ENCODE results near the gene SKIL.

SKIL gene

GRCh38 chr3:170405101-170405500 lies 47.6 kb downstream of the SKIL start:
- no peak for DNase-seq

- peak; percentile 75 for DNase-seq
Measured at GRCh38 chr3:170410428-170411029, 53.0 kb downstream of the SKIL start.

GRCh38 chr3:170413291-170413690 lies 55.8 kb downstream of the SKIL start:
- DNase-seq, result no peak

- DNase-seq, result peak; percentile 90
Measured at GRCh38 chr3:170414202-170414663, 56.7 kb downstream of the SKIL start.

- no peak for DNase-seq
Measured at GRCh38 chr3:170417090-170417489, 59.6 kb downstream of the SKIL start.

GRCh38 chr3:170418422-170419398 lies 61.2 kb downstream of the SKIL start, which contains the start of gene CLDN11:
CLDN11 (plus strand) TSS chr3:170418868; CDS start chr3:170419067, 199 bp downstream.
- DNase-seq, result peak; percentile 18

- DNase-seq, result peak; percentile 22
Measured at GRCh38 chr3:170419557-170420087, 62.1 kb downstream of the SKIL start.

- DNase-seq, result no peak
Measured at GRCh38 chr3:170420307-170420821, 62.8 kb downstream of the SKIL start.

GRCh38 chr3:170421111-170421641 lies 63.7 kb downstream of the SKIL start:
- no peak for DNase-seq

GRCh38 chr3:170421758-170422157 lies 64.2 kb downstream of the SKIL start:
- DNase-seq, result no peak

GRCh38 chr3:170423001-170423615 lies 65.6 kb downstream of the SKIL start:
- no peak for DNase-seq

- DNase-seq, result no peak
Measured at GRCh38 chr3:170424879-170425278, 67.4 kb downstream of the SKIL start.

GRCh38 chr3:170425491-170426239 lies 68.2 kb downstream of the SKIL start:
- DNase-seq, result no peak

- DNase-seq, result peak; percentile 28
Measured at GRCh38 chr3:170426240-170426797, 68.8 kb downstream of the SKIL start.

GRCh38 chr3:170428095-170428494 lies 70.6 kb downstream of the SKIL start:
- DNase-seq, result no peak

- DNase-seq, result no peak
Measured at GRCh38 chr3:170429050-170429449, 71.5 kb downstream of the SKIL start.

GRCh38 chr3:170431054-170431453 lies 73.5 kb downstream of the SKIL start:
- DNase-seq, result no peak

GRCh38 chr3:170432416-170432815 lies 74.9 kb downstream of the SKIL start:
- no peak for DNase-seq

GRCh38 chr3:170436697-170437096 lies 79.2 kb downstream of the SKIL start:
- DNase-seq, result no peak

- DNase-seq, result no peak
Measured at GRCh38 chr3:170437176-170437575, 79.7 kb downstream of the SKIL start.

GRCh38 chr3:170437696-170438407 lies 80.3 kb downstream of the SKIL start:
- DNase-seq, result no peak
